HL-60 (cell line): Measurements from ENCODE around the gene METTL25B.

Source experiments
- POLR2AphosphoS5 ChIP-seq: IDR thresholded peaks from 2 replicates; pipeline ENCODE4 v1.6.1; 2012; ENCODE audit warnings: low read depth
- SPI1 ChIP-seq: IDR thresholded peaks from 2 replicates; pipeline ENCODE4 v1.6.1; 2012; ENCODE audit warnings: low read depth, mild to moderate bottlenecking, borderline replicate concordance
- TF ChIP-seq, protein P1 (sequence below): IDR thresholded peaks from one replicate; pipeline ENCODE4 v1.5.1; 2011; ENCODE audit warnings: low read length, control low read depth, inconsistent platforms; ENCODE audit not compliant: insufficient read depth

- TF ChIP-seq, protein P1, sequence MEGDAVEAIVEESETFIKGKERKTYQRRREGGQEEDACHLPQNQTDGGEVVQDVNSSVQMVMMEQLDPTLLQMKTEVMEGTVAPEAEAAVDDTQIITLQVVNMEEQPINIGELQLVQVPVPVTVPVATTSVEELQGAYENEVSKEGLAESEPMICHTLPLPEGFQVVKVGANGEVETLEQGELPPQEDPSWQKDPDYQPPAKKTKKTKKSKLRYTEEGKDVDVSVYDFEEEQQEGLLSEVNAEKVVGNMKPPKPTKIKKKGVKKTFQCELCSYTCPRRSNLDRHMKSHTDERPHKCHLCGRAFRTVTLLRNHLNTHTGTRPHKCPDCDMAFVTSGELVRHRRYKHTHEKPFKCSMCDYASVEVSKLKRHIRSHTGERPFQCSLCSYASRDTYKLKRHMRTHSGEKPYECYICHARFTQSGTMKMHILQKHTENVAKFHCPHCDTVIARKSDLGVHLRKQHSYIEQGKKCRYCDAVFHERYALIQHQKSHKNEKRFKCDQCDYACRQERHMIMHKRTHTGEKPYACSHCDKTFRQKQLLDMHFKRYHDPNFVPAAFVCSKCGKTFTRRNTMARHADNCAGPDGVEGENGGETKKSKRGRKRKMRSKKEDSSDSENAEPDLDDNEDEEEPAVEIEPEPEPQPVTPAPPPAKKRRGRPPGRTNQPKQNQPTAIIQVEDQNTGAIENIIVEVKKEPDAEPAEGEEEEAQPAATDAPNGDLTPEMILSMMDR, result no peak
- TF ChIP-seq POLR2AphosphoS5, result no peak; the same call in 1 of the 2 replicates
- 0 out of 2 replicates have a peak, but pooled peaks have one; percentile 17 for TF ChIP-seq SPI1
These were observed 22.0 kb downstream of the METTL25B start for GRCh38 chr1:156750191-156750672.
